SK-N-SH (cell line): ENCODE data around the gene IL1R1. TPM values are rescaled to one million over a fixed set of nuclear protein-coding genes. Genes with fewer than 3 reads are reported as not detected.

ENCODE experiments used
- CTCF ChIA-PET: fragments of 300-600, 350-600 bp; formaldehyde crosslinking; extraction: SDS; loops from one replicate; lab custom pipeline; 2021; lab: Yijun Ruan, JAX
- POLR2A ChIA-PET: fragments of 350-600 bp; sonication (Branson Sonifier 250); formaldehyde crosslinking; extraction: SDS; loops from one replicate; lab custom pipeline; 2020; ENCODE audit warnings: antibody characterized with exemption, inconsistent platforms; lab: Yijun Ruan, JAX
- DNase-seq: peaks from one replicate; pipeline ENCODE4 v3.0.0; 2012
- H2AFZ ChIP-seq: fragments of 200-600 bp; sonication (generic); 2 replicates; pipeline ENCODE4 v1.8.1; 2016; ENCODE audit warnings: antibody characterized with exemption, mild to moderate bottlenecking, low read depth
- H3F3A ChIP-seq: fragments of 200-600 bp; sonication (generic); replicated peaks from 2 replicates; pipeline ENCODE3; 2016; ENCODE audit warnings: antibody characterized with exemption, mild to moderate bottlenecking; ENCODE audit not compliant: insufficient read depth
- H3K27ac ChIP-seq, 2 experiments: fragments of 200-500 bp in 1 of 2; fragments of 200-600 bp in 1 of 2; sonication (Bioruptor generic) in 1 of 2; sonication (generic), shearing (Covaris generic) in 1 of 2; 2 replicates each; pipeline versions ENCODE4 v1.5.1 to v1.6.1; 2014 to 2016; ENCODE audit warnings: low read depth in 2 of 2, inconsistent platforms in 1 of 2, low read length in 1 of 2, mild to moderate bottlenecking in 1 of 2, mixed read lengths in 1 of 2
- H3K27me3 ChIP-seq: fragments of 200-600 bp; sonication (generic), shearing (Covaris generic); 2 replicates; pipeline ENCODE4 v1.6.1; 2016; ENCODE audit warnings: mixed run types; ENCODE audit not compliant: insufficient read depth
- H3K36me3 ChIP-seq, 2 experiments: fragments of 200-500 bp in 1 of 2; fragments of 200-600 bp in 1 of 2; sonication (Bioruptor generic) in 1 of 2; sonication (generic) in 1 of 2; replicated peaks in 1 of 2; 2 replicates each; pipeline versions ENCODE3 to v1.5.1; 2014 to 2016; ENCODE audit warnings: low read length in 1 of 2, mild to moderate bottlenecking in 1 of 2; ENCODE audit not compliant: insufficient read depth in 2 of 2, control insufficient read depth in 1 of 2
- H3K4me1 ChIP-seq, 2 experiments: fragments of 200-500 bp in 1 of 2; fragments of 200-600 bp in 1 of 2; sonication (Bioruptor generic) in 1 of 2; sonication (generic), shearing (Covaris generic) in 1 of 2; 2 replicates each; pipeline versions ENCODE4 v1.5.1 to v1.6.1; 2014 to 2016; ENCODE audit warnings: low read depth in 1 of 2, low read length in 1 of 2, mixed run types in 1 of 2; ENCODE audit not compliant: insufficient read depth in 2 of 2, control insufficient read depth in 1 of 2
- H3K4me2 ChIP-seq: fragments of 200-600 bp; sonication (generic), shearing (Covaris generic); 2 replicates; pipeline ENCODE4 v1.6.1; 2017; ENCODE audit warnings: mixed run types
- H3K4me3 ChIP-seq, 2 experiments: fragments of 200-500 bp in 1 of 2; fragments of 200-600 bp in 1 of 2; sonication (Bioruptor generic) in 1 of 2; sonication (generic), shearing (Covaris generic) in 1 of 2; 2 replicates each; pipeline versions ENCODE4 v1.5.1 to v1.8.1; 2014 to 2016; ENCODE audit warnings: low read depth in 2 of 2, inconsistent platforms in 1 of 2, low read length in 1 of 2, mild to moderate bottlenecking in 1 of 2, mixed read lengths in 1 of 2, moderate library complexity in 1 of 2
- H3K79me2 ChIP-seq: fragments of 200-600 bp; sonication (generic); 2 replicates; pipeline ENCODE4 v1.8.1; 2017; ENCODE audit warnings: mild to moderate bottlenecking; ENCODE audit not compliant: insufficient read depth
- H3K9ac ChIP-seq: fragments of 200-600 bp; sonication (generic); 2 replicates; pipeline ENCODE4 v1.6.1; 2017; ENCODE audit warnings: mixed run types
- H3K9me2 ChIP-seq: fragments of 200-600 bp; sonication (generic); 2 replicates; pipeline ENCODE4 v1.6.1; 2017; ENCODE audit warnings: mixed run types
- H3K9me3 ChIP-seq: fragments of 200-600 bp; sonication (generic); 2 replicates; pipeline ENCODE4 v1.6.1; 2017; ENCODE audit warnings: mixed run types, mild to moderate bottlenecking, moderate library complexity
- H4K20me1 ChIP-seq: fragments of 200-600 bp; sonication (generic); 2 replicates; pipeline ENCODE4 v1.6.1; 2017; ENCODE audit warnings: mild to moderate bottlenecking, mixed run types; ENCODE audit not compliant: insufficient read depth
- CHD2 ChIP-seq: fragments of 150-350 bp; IDR thresholded peaks from 2 replicates; pipeline ENCODE4 v1.6.1; 2018; ENCODE audit warnings: low read length; ENCODE audit not compliant: partially characterized antibody
- ELF1 ChIP-seq: IDR thresholded peaks from 2 replicates; pipeline ENCODE4 v1.4.0; 2012
- EP300 ChIP-seq, 2 experiments: IDR thresholded peaks; 2 replicates each; pipeline versions ENCODE4 v1.4.0 to v1.6.1; 2012; ENCODE audit warnings: borderline replicate concordance in 1 of 2, low read depth in 1 of 2, low read length in 1 of 2
- FOSL2 ChIP-seq: IDR thresholded peaks from 2 replicates; pipeline ENCODE4 v1.4.0; 2012; ENCODE audit warnings: low read depth, mild to moderate bottlenecking, moderate library complexity, borderline replicate concordance
- FOXJ3 ChIP-seq: sonication (generic); formaldehyde crosslinking; IDR thresholded peaks from 2 replicates; pipeline ENCODE4 v1.5.1; 2020; ENCODE audit warnings: mild to moderate bottlenecking, missing genetic modification reagents
- GABPA ChIP-seq: IDR thresholded peaks from 2 replicates; pipeline ENCODE4 v1.4.0; 2012; ENCODE audit warnings: low read depth, mild to moderate bottlenecking
- MEF2A ChIP-seq: IDR thresholded peaks from 2 replicates; pipeline ENCODE4 v1.4.0; 2012; ENCODE audit warnings: low read depth, borderline replicate concordance
- NRF1 ChIP-seq: IDR thresholded peaks from 2 replicates; pipeline ENCODE4 v1.6.1; 2012; ENCODE audit warnings: low read depth, mild to moderate bottlenecking, low read length
- POLR2AphosphoS5 ChIP-seq: IDR thresholded peaks from 2 replicates; pipeline ENCODE4 v1.6.1; 2012; ENCODE audit warnings: low read depth, low read length
- RAD21 ChIP-seq: IDR thresholded peaks from 2 replicates; pipeline ENCODE4 v1.6.1; 2012; ENCODE audit warnings: mild to moderate bottlenecking, low read length
- RFX5 ChIP-seq: IDR thresholded peaks from 2 replicates; pipeline ENCODE4 v1.6.1; 2012; ENCODE audit warnings: mild to moderate bottlenecking, improper control_type of control experiment, low read length
- RXRA ChIP-seq: IDR thresholded peaks from 2 replicates; pipeline ENCODE4 v1.4.0; 2012; ENCODE audit warnings: low read depth, mild to moderate bottlenecking, borderline replicate concordance
- SIN3A ChIP-seq: IDR thresholded peaks from 2 replicates; pipeline ENCODE4 v1.6.1; 2012; ENCODE audit warnings: low read depth, mild to moderate bottlenecking, low read length, moderate library complexity, borderline replicate concordance
- SMC3 ChIP-seq: IDR thresholded peaks from 2 replicates; pipeline ENCODE4 v1.6.1; 2012; ENCODE audit warnings: low read depth, low read length, improper control_type of control experiment
- YY1 ChIP-seq: IDR thresholded peaks from 2 replicates; pipeline ENCODE4 v1.4.0; 2012; ENCODE audit warnings: low read depth, mild to moderate bottlenecking
- WGBS: methylation state at CpG from one replicate; pipeline ENCODE4 v1.1.6; 2017; ENCODE audit warnings: low lambda C conversion rate; 5-methylcytosine and 5-hydroxymethylcytosine counted together
- polyA plus RNA-seq, 3 experiments: library from polyadenylated mRNA; depleted of rRNA; stranded (reverse); fragments of >200 nt; gene quantifications; 2 replicates each; pipeline ENCODE4 v1.2.3, GENCODE V29; 2012
- TF ChIP-seq, protein P1 (sequence below): fragments of 150-350 bp; IDR thresholded peaks from 2 replicates; pipeline ENCODE4 v1.6.1; 2016; ENCODE audit warnings: mild to moderate bottlenecking, low read depth, low read length
- TF ChIP-seq, protein P2 (sequence below): IDR thresholded peaks from 2 replicates; pipeline ENCODE4; 2012
- TF ChIP-seq, protein P3 (sequence below): IDR thresholded peaks from 2 replicates; pipeline ENCODE4 v1.4.0; 2012; ENCODE audit warnings: low read depth, borderline replicate concordance
- TF ChIP-seq, protein P4 (sequence below): IDR thresholded peaks from 2 replicates; pipeline ENCODE4 v1.4.0; 2012; ENCODE audit warnings: low read depth

IL1R1 gene
- polyA plus RNA-seq, 1 of the 3 experiments (the other 2 are of a cell fraction): 13.3 TPM

DNA sequence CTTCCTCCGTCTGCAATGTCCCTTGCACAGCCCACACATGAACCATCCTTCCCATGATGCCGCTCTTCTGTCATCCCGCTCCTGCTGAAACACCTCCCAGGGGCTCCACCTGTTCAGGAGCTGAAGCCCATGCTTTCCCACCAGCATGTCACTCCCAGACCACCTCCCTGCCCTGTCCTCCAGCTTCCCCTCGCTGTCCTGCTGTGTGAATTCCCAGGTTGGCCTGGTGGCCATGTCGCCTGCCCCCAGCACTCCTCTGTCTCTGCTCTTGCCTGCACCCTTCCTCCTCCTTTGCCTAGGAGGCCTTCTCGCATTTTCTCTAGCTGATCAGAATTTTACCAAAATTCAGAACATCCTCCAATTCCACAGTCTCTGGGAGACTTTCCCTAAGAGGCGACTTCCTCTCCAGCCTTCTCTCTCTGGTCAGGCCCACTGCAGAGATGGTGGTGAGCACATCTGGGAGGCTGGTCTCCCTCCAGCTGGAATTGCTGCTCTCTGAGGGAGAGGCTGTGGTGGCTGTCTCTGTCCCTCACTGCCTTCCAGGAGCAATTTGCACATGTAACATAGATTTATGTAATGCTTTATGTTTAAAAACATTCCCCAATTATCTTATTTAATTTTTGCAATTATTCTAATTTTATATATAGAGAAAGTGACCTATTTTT lies 35.4 kb downstream of the IL1R1 start:
- DNase-seq: no peak
- CTCF ChIA-PET: interaction anchor here (0.6 to 1.2 kb wide), 2 partner anchors 11 to 48 kb away, joined by 3 read pairs; no protein-coding TSS in a partner anchor
- no peak overlapping the region for H3K27ac ChIP-seq
- H4K20me1 ChIP-seq: no peaks in the 10 kb centered on the region
- no peaks in the 10 kb centered on the region for H3K27me3 ChIP-seq
- no peak overlapping the region for H3K4me3 ChIP-seq
- H3K79me2 ChIP-seq: no peaks in the 10 kb centered on the region
- no peak overlapping the region for H3K4me2 ChIP-seq
- no peaks in the 10 kb centered on the region for H3K4me1 ChIP-seq
- WGBS: 75% methylated on average over 7 of the region's 7 CpGs
- H3K36me3 ChIP-seq: peaks cover 4 to 11% of the 10 kb centered on the region in 2 experiments
- H2AFZ ChIP-seq: no peak overlapping the region
- no peak overlapping the region for H3K9ac ChIP-seq
- POLR2A ChIA-PET: no interaction called here
- H3K9me2 ChIP-seq: no peaks in the 10 kb centered on the region
- TF ChIP-seq RFX5 (no peak), POLR2AphosphoS5 (no peak), ELF1 (no peak), EP300 (IDR thresholded peaks at IDR 0.05; ENCODE audit: borderline replicate concordance in 1 of 2, low read depth in 1 of 2, low read length in 1 of 2) (no peak), SIN3A (no peak), CHD2 (no peak)
- TF ChIP-seq, protein P1, sequence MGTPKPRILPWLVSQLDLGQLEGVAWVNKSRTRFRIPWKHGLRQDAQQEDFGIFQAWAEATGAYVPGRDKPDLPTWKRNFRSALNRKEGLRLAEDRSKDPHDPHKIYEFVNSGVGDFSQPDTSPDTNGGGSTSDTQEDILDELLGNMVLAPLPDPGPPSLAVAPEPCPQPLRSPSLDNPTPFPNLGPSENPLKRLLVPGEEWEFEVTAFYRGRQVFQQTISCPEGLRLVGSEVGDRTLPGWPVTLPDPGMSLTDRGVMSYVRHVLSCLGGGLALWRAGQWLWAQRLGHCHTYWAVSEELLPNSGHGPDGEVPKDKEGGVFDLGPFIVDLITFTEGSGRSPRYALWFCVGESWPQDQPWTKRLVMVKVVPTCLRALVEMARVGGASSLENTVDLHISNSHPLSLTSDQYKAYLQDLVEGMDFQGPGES: no peak
- H3K9me3 ChIP-seq: no peaks in the 10 kb centered on the region
- no peaks in the 10 kb centered on the region for H3F3A ChIP-seq

DNA sequence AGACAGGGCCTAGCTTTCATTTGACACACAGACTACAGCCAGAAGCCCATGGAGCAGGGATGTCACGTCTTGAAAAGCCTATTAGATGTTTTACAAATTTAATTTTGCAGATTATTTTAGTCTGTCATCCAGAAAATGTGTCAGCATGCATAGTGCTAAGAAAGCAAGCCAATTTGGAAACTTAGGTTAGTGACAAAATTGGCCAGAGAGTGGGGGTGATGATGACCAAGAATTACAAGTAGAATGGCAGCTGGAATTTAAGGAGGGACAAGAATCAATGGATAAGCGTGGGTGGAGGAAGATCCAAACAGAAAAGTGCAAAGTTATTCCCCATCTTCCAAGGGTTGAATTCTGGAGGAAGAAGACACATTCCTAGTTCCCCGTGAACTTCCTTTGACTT lies 36.5 kb downstream of the IL1R1 start:
- POLR2A ChIA-PET: no interaction called here
- Histone ChIP-seq H4K20me1 (no peaks in the 10 kb centered on the region), H3K9me3 (no peaks in the 10 kb centered on the region), H3K36me3 (peaks cover 0 to 3% of the 10 kb centered on the region in 2 experiments), H3K4me2 (no peak overlapping the region), H3K4me3 (no peak overlapping the region), H3K4me1 (no peaks in the 10 kb centered on the region), H3K79me2 (no peaks in the 10 kb centered on the region), H2AFZ (no peak overlapping the region), H3K27me3 (no peaks in the 10 kb centered on the region), H3K27ac (no peak overlapping the region), H3K9ac (no peak overlapping the region), H3F3A (no peaks in the 10 kb centered on the region), H3K9me2 (no peaks in the 10 kb centered on the region)
- no peak for TF ChIP-seq FOSL2
- no peak for TF ChIP-seq GABPA
- TF ChIP-seq RXRA: no peak
- TF ChIP-seq, protein P2, sequence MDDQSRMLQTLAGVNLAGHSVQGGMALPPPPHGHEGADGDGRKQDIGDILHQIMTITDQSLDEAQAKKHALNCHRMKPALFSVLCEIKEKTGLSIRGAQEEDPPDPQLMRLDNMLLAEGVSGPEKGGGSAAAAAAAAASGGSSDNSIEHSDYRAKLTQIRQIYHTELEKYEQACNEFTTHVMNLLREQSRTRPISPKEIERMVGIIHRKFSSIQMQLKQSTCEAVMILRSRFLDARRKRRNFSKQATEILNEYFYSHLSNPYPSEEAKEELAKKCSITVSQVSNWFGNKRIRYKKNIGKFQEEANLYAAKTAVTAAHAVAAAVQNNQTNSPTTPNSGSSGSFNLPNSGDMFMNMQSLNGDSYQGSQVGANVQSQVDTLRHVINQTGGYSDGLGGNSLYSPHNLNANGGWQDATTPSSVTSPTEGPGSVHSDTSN: no peak
- TF ChIP-seq RAD21: no peak
- no peak for TF ChIP-seq EP300 (IDR thresholded peaks at IDR 0.05; ENCODE audit: borderline replicate concordance in 1 of 2, low read depth in 1 of 2, low read length in 1 of 2)
- TF ChIP-seq MEF2A: no peak
- TF ChIP-seq SMC3: no peak
- TF ChIP-seq YY1: no peak
- TF ChIP-seq POLR2AphosphoS5: no peak
- TF ChIP-seq NRF1: no peak
- TF ChIP-seq, protein P3, sequence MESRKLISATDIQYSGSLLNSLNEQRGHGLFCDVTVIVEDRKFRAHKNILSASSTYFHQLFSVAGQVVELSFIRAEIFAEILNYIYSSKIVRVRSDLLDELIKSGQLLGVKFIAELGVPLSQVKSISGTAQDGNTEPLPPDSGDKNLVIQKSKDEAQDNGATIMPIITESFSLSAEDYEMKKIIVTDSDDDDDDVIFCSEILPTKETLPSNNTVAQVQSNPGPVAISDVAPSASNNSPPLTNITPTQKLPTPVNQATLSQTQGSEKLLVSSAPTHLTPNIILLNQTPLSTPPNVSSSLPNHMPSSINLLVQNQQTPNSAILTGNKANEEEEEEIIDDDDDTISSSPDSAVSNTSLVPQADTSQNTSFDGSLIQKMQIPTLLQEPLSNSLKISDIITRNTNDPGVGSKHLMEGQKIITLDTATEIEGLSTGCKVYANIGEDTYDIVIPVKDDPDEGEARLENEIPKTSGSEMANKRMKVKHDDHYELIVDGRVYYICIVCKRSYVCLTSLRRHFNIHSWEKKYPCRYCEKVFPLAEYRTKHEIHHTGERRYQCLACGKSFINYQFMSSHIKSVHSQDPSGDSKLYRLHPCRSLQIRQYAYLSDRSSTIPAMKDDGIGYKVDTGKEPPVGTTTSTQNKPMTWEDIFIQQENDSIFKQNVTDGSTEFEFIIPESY: no peak
- TF ChIP-seq SIN3A: no peak
- TF ChIP-seq CHD2: no peak
- no peak for TF ChIP-seq FOXJ3 (CRISPR knock-in tag)
- TF ChIP-seq, protein P4, sequence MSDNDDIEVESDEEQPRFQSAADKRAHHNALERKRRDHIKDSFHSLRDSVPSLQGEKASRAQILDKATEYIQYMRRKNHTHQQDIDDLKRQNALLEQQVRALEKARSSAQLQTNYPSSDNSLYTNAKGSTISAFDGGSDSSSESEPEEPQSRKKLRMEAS: no peak
- CTCF ChIA-PET: no interaction called here
- DNase-seq: no peak
- WGBS: 58% methylated on average over 3 of the region's 3 CpGs
